Lung (tissue), 12 donors: Measurements from ENCODE around the gene HOXD13. TPM values are rescaled to one million over a fixed set of nuclear protein-coding genes. Genes with fewer than 3 reads are reported as not detected.

Source experiments
- ATAC-seq: fragments of 200-7000 bp; cut with Tn5 transposase; one replicate; pipeline ENCODE4 v1.9.1; 2020; ENCODE audit warnings: moderate number of reproducible peaks; ENCODE audit not compliant: insufficient read depth, low FRiP score
- DNase-seq, 3 donors: peaks; one replicate each; pipeline ENCODE4 v3.0.0-alpha.2; 2013 to 2017
- H3K27ac ChIP-seq, 2 donors: one replicate each; pipeline ENCODE4 v1.5.1; 2013; ENCODE audit warnings: mild to moderate bottlenecking in 2 of 2, moderate library complexity in 2 of 2, control low read depth in 1 of 2, inconsistent platforms in 1 of 2, low read depth in 1 of 2, low read length in 1 of 2
- H3K27me3 ChIP-seq, 3 donors: one replicate each; pipeline ENCODE4 v1.5.1; 2013; ENCODE audit warnings: low read length in 2 of 3; ENCODE audit not compliant: control insufficient read depth in 3 of 3, insufficient read depth in 3 of 3
- H3K36me3 ChIP-seq, 4 donors: one replicate each; pipeline ENCODE4 v1.5.1; 2013; ENCODE audit warnings: low read length in 4 of 4, mild to moderate bottlenecking in 1 of 4, moderate library complexity in 1 of 4; ENCODE audit not compliant: control insufficient read depth in 4 of 4, insufficient read depth in 4 of 4
- H3K4me1 ChIP-seq, 5 donors: one replicate each; pipeline ENCODE4 v1.5.1; 2013; ENCODE audit warnings: low read length in 5 of 5, mild to moderate bottlenecking in 2 of 5, moderate library complexity in 1 of 5; ENCODE audit not compliant: control insufficient read depth in 5 of 5, insufficient read depth in 5 of 5
- H3K4me3 ChIP-seq: one replicate; pipeline ENCODE4 v1.5.1; 2013; ENCODE audit warnings: mild to moderate bottlenecking, control low read depth, moderate library complexity
- H3K9ac ChIP-seq, 2 donors: one replicate each; pipeline ENCODE4 v1.5.1; 2013; ENCODE audit warnings: low read length in 2 of 2, control low read depth in 1 of 2; ENCODE audit not compliant: insufficient read depth in 1 of 2
- H3K9me3 ChIP-seq, 4 donors: one replicate each; pipeline ENCODE4 v1.5.1; 2013; ENCODE audit warnings: low read length in 3 of 4, mild to moderate bottlenecking in 1 of 4, moderate library complexity in 1 of 4; ENCODE audit not compliant: control insufficient read depth in 4 of 4, insufficient read depth in 3 of 4
- CTCF ChIP-seq: IDR thresholded peaks from 2 replicates; pipeline ENCODE4 v1.5.1; 2012; ENCODE audit warnings: mild to moderate bottlenecking; ENCODE audit errors: control extremely low read depth, extremely low read depth
- WGBS, 2 donors: extraction: QIAGEN DNeasy Blood & Tissue Kit; methylation state at CpG; one replicate each; pipeline ENCODE4 v1.1.7; 2013; 5-methylcytosine and 5-hydroxymethylcytosine counted together
- polyA plus RNA-seq, 2 donors: library from polyadenylated mRNA; stranded (reverse); fragments of 200-250 nt; gene quantifications; one replicate each; pipeline ENCODE4 v1.2.1, GENCODE V29; 2013
- total RNA-seq, 2 donors: library from RNA; depleted of rRNA in 1 of 2; stranded (reverse); fragments of >200 nt in 1 of 2; gene quantifications; one replicate each; pipeline ENCODE4 v1.2.1, GENCODE V29; 2014 to 2021
- donor health status: control.
- donor health status: control.
- donor health status: Bipolar disorder and iron deficiency.
- donor health status: healthy.
- donor health status: DM: yes; HTN: yes; CAD: no.

Gene HOXD13
- total and polyA plus RNA-seq, 4 donors, result not detected

- DNase-seq (peak; percentile 75 to 79 (median 75)), ATAC-seq (no peak)
- no peak for TF ChIP-seq CTCF
- peaks cover 0 to 18% (median 0%) of the 10 kb centered on the region in 4 donors for H3K9me3 ChIP-seq
- 3% methylated on average over 45 to 46 of the region's 46 CpGs for WGBS, 2 donors
- no peak overlapping the region for H3K27ac ChIP-seq
- H3K4me3 ChIP-seq, result no peak overlapping the region
- peaks cover 8 to 100% (median 98%) of the 10 kb centered on the region in 3 donors for H3K27me3 ChIP-seq
- no peak overlapping the region for H3K9ac ChIP-seq
- H3K36me3 ChIP-seq, result no peaks in the 10 kb centered on the region
- peaks cover 0 to 26% (median 3%) of the 10 kb centered on the region in 5 donors for H3K4me1 ChIP-seq
Observed at GRCh38 chr2:176085861-176086771, 6.4 kb upstream of the HOXD13 start.

GRCh38 chr2:176087330-176088047 lies 5.0 kb upstream of the HOXD13 start:
- Histone ChIP-seq H3K9me3 (peaks cover 0 to 16% (median 0%) of the 10 kb centered on the region in 4 donors), H3K4me1 (peaks cover 0 to 26% (median 3%) of the 10 kb centered on the region in 5 donors), H3K4me3 (no peak overlapping the region), H3K9ac (no peak overlapping the region), H3K27ac (no peak overlapping the region), H3K27me3 (peaks cover 0 to 99% (median 96%) of the 10 kb centered on the region in 3 donors), H3K36me3 (no peaks in the 10 kb centered on the region)
- DNase-seq (peak in 1 of 3 donors; percentile 8), ATAC-seq (no peak)
- WGBS, 2 donors, result 23 to 24% methylated on average over 29 of the region's 29 CpGs
- no peak for TF ChIP-seq CTCF

GRCh38 chr2:176088048-176088936 lies 4.2 kb upstream of the HOXD13 start:
- Histone ChIP-seq H3K36me3 (no peaks in the 10 kb centered on the region), H3K9me3 (peaks cover 0 to 16% (median 0%) of the 10 kb centered on the region in 4 donors), H3K27me3 (peaks cover 2 to 94% (median 92%) of the 10 kb centered on the region in 3 donors), H3K9ac (no peak overlapping the region), H3K4me3 (no peak overlapping the region), H3K27ac (no peak overlapping the region), H3K4me1 (peaks cover 0 to 30% (median 0%) of the 10 kb centered on the region in 5 donors)
- ATAC-seq (peak; percentile 69), DNase-seq (peak; percentile 73 to 77 (median 73))
- WGBS, 2 donors, result 3 to 6% methylated on average over 47 to 49 of the region's 49 CpGs
- peak; percentile 47 for TF ChIP-seq CTCF
